Activated CD4-positive, alpha-beta T cell treated with anti-CD3 and anti-CD28 coated beads, Interleukin-10, Interleukin-2, amounts not matched to agents 100 ng/mL and 50 ng/mL, durations not matched to agents 16 hours and 8 hours (primary cell): ENCODE measurements around the gene ZFYVE19.

Experiments used
- DNase-seq: peaks from one replicate; pipeline ENCODE4 v3.0.0-alpha.2; 2020

Gene ZFYVE19, protein sequence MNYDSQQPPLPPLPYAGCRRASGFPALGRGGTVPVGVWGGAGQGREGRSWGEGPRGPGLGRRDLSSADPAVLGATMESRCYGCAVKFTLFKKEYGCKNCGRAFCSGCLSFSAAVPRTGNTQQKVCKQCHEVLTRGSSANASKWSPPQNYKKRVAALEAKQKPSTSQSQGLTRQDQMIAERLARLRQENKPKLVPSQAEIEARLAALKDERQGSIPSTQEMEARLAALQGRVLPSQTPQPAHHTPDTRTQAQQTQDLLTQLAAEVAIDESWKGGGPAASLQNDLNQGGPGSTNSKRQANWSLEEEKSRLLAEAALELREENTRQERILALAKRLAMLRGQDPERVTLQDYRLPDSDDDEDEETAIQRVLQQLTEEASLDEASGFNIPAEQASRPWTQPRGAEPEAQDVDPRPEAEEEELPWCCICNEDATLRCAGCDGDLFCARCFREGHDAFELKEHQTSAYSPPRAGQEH

DNA sequence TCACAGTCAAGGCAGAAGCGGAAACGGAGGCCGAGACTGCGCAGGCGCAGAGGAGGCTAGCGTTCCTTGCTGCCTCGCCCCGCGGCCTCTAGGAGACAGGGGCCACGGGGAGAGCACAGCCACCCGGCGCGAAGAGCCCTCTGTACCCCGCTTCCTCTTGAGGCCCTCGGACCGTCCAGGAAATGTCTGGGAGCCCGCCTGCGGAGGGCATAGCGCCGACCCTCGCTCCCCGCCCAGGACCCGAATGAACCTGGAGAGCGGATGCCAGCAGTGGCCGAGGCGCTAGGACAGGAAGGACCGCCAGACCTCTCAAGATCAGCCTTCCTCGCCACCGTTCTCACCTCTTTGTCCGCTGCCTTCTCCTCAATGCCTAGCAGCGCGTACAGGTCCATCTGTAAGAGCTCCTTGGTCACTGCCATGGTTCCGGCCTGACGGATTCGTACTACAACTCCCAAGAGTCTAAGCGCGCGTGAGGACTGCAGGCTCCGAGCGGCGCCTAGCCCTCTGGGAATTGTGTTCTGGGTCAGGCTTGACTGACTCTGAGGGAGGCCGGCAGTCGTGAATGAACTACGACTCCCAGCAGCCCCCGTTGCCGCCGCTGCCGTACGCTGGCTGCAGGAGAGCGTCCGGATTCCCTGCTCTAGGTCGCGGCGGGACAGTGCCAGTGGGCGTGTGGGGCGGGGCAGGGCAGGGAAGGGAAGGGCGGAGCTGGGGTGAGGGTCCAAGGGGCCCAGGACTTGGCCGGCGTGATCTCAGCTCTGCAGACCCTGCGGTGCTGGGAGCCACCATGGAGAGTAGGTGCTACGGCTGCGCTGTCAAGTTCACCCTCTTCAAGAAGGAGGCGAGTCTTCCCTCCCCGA lies at the start of gene ZFYVE19, which contains the start of gene DNAJC17:
Gene ZFYVE19 (plus strand): TSS at position 62 of the 860 bp plus-strand sequence. CDS start 501 bp downstream, at position 563.
Gene DNAJC17 (minus strand): TSS at position 446 of the 860 bp plus-strand sequence. CDS start 27 bp downstream, at position 419.
- DNase-seq: peak; percentile 98

DNA sequence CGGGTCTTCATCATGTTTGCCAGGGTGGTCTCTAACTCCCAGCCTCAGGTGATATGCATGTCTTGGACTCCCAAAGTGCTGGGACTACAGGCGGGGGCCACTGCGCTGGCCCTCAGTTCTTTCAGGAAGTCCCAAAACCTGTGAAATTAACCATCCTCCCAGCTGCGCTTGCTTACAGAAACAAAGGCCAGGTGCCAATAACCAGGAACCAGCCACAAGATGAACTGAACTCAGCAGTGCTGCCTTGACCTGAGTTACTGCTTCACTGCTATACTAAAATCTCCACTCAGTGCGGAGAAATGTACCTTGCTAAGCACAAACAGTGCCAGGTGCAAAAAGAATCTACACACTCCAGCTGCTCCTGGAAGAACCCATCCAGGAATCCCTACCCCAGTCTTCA lies 46.9 kb upstream of the ZFYVE19 start:
- DNase-seq: no peak

DNA sequence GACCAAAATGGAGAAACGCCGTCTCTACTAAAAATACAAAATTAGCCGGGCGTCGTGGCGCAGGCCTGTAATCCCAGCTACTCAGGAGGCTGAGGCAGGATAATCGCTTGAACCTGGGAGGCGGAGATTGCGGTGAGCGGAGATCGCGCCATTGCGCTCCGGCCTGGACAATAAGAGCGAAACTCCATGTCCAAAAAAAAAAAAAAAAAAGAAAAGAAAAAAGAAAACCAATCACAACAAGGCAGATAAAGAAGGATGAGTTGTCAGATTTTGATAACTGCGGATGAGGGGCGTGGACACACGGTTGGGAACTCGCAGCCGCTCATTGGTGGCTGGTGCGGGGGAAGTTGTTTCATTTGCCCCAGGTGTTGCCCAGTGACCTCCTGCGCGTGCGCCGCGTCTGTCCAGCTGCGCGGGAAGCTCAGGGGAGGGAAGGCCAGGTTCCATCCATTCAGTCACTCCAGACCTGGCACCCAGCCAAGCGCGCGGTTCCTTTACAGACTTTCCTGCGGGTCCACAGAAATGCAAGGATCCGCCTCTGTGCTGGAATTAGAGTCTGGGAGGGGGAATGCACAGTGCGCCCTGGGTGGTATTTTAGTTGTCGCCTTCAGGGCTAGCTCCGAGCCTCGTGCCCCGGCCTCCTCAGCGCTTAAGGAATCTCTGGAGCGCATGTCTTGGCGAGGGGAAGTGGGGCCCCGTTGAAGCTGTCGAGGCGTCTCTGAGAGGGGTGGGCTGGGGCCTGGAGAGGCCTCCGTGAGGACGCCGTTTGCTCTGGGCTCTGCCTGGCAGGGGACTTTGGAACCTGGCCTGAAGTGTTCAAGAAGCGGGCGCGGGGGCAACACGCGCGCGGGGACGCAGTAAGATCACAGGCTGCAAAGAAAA lies 43.7 kb upstream of the ZFYVE19 start:
- peak; percentile 45 for DNase-seq

DNA sequence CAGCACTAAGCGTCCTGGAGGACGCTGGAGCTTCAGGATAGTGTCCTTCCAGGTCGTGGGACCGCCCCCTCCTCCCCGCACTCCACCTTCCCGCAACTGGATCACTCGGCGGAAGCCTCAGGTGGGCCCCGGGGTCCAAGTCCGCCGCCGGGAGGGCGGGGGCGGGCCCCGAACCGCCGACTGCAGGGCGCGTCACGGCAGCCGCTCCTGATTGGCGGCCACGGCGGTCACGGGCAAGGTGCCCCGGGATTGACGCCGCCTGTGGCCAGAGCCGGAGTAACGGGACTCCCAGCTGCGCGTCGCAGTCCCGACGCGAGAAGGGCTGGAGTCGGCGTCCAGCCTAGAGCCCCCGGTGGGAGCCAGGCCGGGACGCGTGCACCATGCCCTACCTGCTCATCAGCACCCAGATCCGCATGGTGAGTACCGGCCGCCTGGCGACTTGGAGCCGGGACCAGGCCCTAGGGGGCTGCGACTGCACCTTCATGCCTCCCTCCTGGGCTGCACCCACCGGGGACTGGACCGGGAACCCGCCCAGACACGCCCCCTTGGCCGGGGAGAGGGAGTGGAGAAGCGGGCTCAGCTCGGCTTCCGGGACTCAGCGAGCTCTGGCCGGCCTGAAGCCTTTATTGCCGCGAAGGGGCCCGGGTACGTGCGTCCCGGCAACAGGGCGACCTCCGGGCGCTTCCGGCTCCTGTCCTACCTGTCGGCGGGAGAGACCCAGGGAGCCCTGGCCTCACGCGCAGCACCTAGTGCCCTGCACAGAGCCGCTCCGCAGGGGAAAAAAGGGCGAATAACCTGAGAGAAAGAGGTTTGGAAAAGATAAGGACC lies 42.9 kb upstream of the ZFYVE19 start, which contains the start of gene GCHFR:
Gene GCHFR (plus strand): TSS at position 268 of the 828 bp plus-strand sequence. CDS start 113 bp downstream, at position 381.
- DNase-seq: peak; percentile 78

DNA sequence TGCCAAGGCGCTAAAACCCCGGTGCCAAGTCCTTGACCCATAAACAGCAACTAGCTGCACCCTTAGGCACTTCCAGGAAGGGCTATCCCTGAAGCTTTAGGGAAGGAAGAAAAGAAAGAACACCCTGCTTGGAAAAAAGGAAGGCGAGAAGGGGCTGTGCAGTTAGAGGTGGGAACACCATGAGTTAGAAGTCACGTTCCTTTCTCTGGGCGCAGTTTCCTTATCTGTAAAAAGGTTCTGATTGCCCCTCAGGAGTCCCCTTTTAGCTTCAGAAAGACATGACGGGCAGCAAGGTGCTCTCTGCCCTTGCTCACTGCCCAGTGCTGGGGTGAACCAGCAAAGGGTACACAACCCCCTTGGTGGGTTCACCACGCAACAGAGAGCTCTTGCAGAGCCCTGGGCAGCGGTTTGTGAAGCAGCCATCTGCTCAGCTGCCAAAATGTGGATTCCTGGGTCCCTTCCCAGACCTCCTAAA lies 42.2 kb upstream of the ZFYVE19 start:
- DNase-seq: no peak

DNA sequence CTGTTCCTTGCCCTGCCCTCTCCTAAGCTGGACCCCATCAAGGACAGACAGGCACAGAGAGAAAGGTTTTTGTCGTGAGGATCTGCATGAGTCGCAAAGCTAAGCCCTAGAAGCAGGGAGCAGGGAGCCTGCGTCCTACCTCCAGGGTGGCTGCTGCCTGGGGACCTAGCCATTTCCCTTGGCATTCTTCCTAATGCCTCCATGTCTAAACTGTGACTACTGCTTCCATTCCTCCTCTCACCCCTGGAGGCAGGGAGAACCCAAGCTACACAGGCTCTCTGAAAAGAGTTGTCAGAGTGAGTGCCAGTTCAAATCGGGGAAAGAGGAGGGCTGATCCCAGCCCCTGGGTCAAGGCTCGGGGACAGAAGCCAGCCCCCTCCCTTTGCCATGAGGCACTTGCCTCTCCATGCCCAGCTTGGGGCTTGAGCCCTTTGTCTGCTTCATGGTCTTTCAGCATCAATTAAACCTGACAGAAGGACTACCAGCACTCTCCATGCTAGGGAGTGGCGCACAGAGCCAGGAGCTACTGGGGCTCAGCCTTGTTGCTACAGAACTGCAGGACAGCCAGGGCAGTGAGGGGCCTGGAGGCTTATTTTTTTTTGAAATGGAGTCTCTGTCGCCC lies 40.6 kb upstream of the ZFYVE19 start:
- no peak for DNase-seq

DNA sequence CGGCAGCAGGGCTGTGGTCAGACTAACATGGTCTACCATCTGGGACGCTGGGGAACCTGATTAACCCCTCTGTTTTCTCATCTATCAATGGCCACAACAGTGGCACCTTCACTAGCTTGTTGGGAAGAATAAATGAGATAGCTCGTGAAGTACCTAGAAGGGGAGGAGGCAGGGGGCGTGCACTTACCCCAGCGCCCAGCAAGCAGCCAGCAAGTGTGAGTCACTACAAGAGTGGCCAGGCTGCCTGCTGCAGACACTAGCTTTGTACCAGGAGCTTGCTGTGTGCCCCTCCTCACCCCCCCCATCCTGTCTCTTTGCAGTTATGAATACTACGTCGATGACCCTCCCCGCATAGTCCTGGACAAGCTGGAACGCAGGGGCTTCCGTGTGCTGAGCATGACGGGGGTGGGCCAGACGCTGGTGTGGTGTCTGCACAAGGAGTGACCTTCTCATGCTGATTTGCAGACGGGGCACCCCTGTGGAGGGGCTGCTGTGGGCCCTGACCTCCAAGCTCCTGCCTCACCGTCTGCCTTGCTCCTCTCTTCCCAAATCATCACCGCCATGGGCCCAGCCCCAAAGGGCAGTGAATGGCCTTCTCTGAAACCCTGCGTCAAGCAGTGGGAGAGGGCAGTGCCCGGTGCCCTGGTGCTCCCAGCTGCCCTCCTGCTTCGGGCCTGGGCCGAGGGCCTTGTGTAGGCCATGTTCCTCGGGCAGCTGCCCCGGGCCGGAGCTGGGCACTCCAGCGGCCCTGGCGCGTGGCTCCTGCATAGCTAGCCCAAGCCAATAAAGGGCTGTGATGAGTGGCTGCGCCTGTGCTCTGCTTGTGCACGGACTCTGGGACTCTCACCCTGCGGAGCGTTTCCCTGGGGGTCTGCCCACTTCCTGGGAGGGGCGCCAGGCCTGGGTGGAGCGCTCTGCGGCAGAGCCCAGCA lies 39.7 kb upstream of the ZFYVE19 start:
- DNase-seq: no peak

DNA sequence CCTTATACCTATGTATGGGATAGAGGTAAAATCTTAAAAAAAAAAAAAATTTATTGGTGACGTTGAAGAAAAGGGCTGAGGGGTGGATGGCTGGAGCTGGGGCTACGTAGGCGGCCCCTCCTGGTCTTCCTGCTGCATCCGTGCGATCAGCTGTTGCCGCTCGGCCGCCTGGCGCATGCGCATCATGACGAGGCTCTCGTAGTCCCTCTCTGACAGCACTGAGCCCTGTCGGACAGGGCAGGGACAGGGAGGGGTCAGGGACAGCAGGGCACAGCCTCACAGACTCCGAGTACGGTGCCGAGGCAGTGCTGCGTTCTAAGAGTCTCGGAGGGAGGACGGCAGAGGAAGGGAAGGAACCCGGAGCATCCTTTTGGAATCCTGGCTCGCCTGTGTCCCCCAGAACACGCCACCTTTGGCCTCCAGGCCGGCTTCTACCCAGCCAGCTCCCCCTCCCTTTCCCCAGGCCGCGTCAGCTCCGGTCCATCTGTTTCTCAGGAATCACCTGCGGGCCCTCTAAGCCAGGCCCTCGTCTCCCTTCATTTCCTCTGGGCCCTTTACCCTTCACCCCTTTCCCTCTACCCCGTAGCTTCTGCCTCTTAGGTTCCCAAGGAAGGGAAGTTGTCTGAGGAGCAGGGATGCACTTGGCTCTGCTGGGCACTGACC lies 38.9 kb upstream of the ZFYVE19 start:
- no peak for DNase-seq

DNA sequence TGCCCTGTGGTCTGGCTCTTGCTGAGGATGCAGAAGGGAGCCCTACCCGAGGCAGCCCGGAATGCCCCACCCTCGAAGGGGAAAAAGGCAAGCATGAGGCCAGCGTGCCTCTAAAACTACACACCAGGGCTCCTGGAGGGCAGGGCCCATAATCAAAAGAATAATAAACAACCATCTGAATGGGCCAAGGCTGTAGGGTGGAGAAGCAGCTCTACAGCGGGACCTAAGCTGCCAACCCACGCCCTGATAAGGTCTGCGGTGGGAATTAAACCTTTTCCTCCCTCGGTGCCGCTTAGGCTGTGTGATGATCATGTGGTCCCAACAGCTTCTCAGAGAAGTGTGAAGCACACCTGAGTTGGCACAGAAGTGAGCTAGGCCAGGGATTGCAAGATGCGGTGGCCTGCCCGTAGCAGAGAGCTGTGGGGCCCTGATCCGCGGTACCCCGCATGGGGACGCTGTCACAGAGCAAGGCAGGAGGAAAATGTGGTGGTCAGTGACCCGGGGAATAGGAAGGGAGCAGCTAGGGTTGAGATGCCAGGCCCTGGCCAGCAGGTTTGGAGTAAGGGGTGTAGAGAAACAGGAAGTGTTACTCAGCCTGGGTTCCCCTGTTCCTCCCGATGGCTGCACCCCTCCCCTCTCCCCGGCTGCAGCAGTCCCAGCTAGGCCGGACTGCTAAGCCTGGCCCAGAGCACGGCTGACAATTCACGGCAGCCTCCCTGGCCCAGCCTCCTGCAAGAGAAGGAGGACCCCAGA lies 38.2 kb upstream of the ZFYVE19 start:
- no peak for DNase-seq

DNA sequence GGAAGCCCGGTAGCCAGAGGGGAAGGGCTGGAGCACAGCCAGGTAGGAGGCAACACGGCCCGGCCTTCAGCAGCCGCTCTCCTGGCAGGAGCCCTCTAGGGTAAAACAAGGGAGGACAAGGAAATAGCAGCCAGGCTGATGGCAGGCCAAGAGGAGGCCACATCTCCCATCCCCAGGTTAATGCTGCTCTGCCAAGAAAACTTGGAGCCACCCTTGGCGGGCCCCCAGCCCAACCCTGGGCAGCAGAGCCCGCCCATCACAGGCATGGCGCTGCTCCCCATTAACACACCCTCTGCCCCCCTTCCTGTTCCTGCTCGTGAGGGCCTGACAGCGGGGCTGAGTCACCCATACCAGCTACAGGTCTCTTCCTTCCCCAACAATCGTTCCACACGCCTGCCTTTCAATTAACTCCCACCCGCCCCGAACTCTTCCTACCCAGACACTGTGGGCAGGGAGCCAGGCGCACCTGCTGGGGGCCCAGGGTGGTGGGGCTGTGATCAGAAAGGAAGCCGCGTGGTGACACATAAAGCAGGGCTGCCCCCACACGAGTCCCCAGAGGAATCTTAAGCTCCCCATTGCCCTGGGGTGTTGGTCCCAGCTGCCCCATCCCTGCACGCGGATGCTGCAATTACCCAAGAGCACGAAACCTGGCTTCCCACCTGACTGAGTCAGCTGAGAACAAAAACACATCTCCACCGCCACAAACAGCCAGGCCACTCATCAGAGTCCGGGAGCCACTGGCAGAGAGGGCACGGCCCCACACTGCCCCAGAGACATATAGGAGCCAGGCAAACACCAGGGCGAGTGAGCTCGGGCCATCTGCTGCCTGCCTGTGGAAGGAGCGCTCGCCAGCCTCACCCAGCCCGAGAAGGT lies 37.4 kb upstream of the ZFYVE19 start, which contains the start of gene C15orf62:
Gene C15orf62 (plus strand): TSS at position 707 of the 873 bp plus-strand sequence. CDS start 516 bp downstream, outside the sequence.
- DNase-seq: peak; percentile 32

DNA sequence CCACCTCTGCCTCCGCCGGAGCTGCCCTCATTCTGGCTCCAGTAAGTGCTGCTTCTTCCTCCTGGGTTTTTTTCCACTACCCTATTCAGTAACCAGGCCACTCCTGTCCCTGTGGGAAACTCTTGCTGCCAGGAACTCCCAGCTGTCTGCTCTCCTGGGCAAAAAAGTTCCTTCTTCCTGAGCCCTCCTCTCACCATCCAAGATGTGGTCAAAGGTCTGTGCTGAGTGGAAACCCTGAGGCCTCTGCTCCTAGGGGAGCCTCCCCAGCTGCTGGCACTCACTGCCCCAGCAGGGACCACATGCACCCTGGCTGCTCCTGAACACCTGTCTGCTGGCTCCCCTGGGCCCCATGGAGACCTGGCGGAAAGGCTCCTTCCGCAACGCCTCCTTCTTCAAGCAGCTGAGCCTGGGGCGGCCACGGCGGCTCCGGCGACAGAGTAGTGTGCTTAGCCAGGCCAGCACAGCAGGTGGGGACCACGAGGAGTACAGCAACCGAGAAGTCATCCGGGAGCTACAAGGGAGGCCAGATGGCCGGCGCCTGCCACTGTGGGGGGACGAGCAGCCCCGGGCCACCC lies 36.7 kb upstream of the ZFYVE19 start:
- no peak for DNase-seq

DNA sequence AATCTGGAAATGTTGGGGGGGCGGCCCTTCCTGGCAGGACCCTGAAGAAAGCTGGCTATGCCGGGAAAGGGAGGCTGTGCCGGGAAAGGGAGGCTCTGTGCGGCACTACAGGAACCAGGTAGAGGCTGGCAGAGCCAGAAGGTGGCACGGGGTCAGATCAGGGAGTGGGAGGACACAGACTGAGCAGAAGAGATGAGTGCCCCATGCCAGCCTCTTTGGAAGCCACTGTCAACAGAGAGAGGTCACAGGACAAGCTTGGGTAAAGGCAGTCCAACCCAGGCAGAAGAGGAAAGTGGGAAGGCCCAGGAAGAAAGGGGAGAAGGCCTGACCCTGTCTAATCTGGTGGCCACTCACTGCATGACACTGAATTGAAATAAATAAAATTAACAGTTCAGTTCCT lies 35.6 kb upstream of the ZFYVE19 start:
- DNase-seq: no peak

DNA sequence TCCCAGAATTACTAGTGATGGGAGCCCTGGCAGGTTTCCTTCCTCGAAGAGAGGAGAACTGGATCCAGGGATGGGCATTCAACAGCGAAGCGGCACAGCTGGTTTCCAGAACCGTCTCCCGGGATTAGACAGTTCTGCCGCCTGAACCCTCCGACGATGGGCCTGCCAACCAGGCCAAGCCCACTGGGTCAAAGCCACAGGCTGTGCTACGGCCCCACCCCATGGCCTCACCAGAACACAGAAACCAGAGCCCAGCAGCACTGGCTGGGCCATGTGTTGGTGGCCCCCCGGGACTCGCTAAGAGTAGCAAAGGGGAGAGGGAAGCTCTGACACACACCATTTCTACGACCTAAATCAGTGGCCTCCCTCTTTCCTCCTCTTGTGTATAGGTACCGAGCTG lies 34.9 kb upstream of the ZFYVE19 start:
- no peak for DNase-seq

DNA sequence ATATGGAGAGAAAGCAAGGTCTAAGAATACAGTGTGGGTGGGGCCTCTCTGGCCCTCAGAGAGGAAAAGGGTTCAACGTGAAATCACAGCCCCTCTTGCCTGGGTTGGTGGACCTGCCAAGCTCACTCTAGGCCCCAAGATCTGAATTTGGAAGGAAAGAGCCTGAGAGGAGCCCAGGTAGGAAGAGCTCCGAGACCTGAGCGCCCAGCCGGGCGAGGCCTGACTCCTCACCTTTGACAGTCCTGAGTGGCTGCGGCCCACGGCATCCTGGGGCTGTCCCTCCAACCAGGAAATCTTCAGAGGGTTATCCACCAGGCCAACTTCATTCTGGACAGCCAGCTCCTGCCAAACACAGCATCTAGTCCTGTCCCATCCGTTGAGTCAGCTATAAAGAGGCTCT lies 33.4 kb upstream of the ZFYVE19 start:
- no peak for DNase-seq

DNA sequence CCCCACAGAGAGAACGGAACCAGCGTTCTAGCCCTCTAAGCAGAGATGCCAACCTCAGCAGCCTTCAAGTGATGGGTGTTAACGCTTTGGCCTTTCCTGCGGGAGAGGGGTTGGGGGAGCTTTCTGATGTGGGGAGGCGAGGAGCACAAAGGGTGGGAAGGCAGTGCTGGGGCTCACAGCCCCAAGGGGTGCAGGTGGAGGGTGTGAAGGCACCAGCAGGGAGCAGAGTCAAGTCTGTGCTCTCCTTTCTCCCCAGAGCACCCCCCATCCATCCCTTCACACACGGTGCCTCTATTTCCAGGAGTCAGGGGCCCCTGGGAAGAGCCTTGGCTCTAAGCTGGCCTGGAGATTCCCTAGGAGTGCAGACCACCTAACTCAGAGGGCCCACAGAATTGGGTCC lies 33.0 kb upstream of the ZFYVE19 start:
- no peak for DNase-seq

DNA sequence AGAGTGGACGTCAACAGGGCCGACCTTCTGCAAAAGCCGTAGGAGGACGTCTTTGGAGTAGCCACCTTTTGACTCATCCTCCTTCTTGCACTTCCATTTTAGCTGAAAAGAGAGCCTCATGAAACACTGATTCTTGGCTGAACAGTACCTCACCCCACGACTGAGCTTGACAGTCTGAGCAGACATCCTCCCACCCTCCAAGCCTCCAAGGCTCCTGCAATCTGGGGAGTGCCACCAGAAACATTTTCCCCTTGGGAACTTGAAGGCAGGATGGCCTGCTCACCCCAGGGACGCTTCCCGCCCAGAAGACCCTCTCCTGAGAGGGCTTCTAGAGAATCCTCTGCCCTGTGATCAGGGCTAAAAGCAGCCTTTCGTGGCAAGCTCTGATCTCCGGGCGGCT lies 31.9 kb upstream of the ZFYVE19 start:
- DNase-seq: no peak
